Peyer's patch (tissue), 4 donors: ENCODE measurements around the gene MME.

Experiments used
- CTCF ChIP-seq, 6 experiments: fragments of 450-650 bp in 4 of 6; fragments of 200-600 bp in 2 of 6; sonication (generic) in 1 of 6; IDR thresholded peaks; one replicate each; pipeline ENCODE4 v1.5.1; 2017 to 2019; ENCODE audit warnings: antibody characterized with exemption in 6 of 6, mild to moderate bottlenecking in 3 of 6, moderate library complexity in 1 of 6
- POLR2A ChIP-seq, 2 donors: fragments of 450-650 bp; IDR thresholded peaks; one replicate each; pipeline ENCODE4 v1.5.1; 2017; ENCODE audit warnings: antibody characterized with exemption in 2 of 2, mild to moderate bottlenecking in 2 of 2, moderate library complexity in 2 of 2

DNA sequence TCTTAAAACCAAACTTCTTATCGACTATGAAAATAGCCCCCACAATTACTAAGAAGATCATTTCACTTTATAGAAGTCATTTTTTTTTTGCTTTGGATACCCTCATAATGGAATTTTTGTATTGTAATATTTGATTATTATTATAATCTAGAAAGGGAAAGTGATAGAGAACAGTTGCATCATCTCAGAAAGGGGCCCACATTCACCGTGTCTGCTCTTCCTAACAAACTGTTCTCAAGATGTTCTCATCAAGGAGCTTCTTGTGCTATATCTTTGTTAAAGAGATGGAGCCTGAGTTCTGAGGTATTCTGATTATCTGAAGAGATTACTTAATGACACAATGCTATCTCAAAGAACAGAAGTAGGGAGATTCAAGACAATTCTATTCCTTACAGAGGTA is 49.3 kb downstream of the MME start:
- TF ChIP-seq CTCF (IDR thresholded peaks at IDR 0.05) (no peak), POLR2A (IDR thresholded peaks at IDR 0.05) (no peak)
